Activated T-helper 9 cell treated with anti-CD3 and anti-CD28 coated beads, Interleukin-2, amount 50 U/mL, for 16 hours (primary cell): ENCODE measurements around the gene DUS1L.

Source experiments
- DNase-seq: peaks from one replicate; pipeline ENCODE4 v3.0.0-alpha.2; 2020; ENCODE audit warnings: low read depth

Gene DUS1L

GRCh38 chr17:82012640-82013295 is 52.8 kb downstream of the DUS1L start:
- no peak for DNase-seq

- no peak for DNase-seq
These were observed 53.4 kb downstream of the DUS1L start for GRCh38 chr17:82012261-82012639.

- DNase-seq = no peak
These were observed 53.9 kb downstream of the DUS1L start for GRCh38 chr17:82011617-82012187.

- DNase-seq = no peak
These were observed 54.8 kb downstream of the DUS1L start for GRCh38 chr17:82010575-82011525.

- no peak for DNase-seq
These were observed 56.2 kb downstream of the DUS1L start for GRCh38 chr17:82009413-82009812.

GRCh38 chr17:82008941-82009405 is 56.6 kb downstream of the DUS1L start:
- DNase-seq = no peak

GRCh38 chr17:82008258-82008940 is 57.2 kb downstream of the DUS1L start:
- no peak for DNase-seq
